ENCODE data around the gene MCHR1. TPM values are rescaled to one million over a fixed set of nuclear protein-coding genes. Genes with fewer than 3 reads are reported as not detected.

MCHR1 gene
- total and polyA plus RNA-seq, 2 of the 4 experiments (the other 2 are of a cell fraction), result 1.4 to 3.2 TPM

- no peak overlapping the region for H2AFZ ChIP-seq (replicated peaks; ENCODE audit: low read length, poor library complexity)
- no peak overlapping the region for H2BK120ac ChIP-seq (ENCODE audit: low read depth, low read length)
- no peak overlapping the region for H3K27ac ChIP-seq (ENCODE audit: insufficient read depth, low read length)
- DNase-seq (no peak), ATAC-seq (ENCODE audit: low read depth) (no peak)
- TF ChIP-seq CEBPB (IDR thresholded peaks at IDR 0.05; ENCODE audit: low read depth, low read length) (no peak), SMC3 (IDR thresholded peaks at IDR 0.05; ENCODE audit: low read depth, low read length) (no peak), CHD1 (IDR thresholded peaks at IDR 0.05; ENCODE audit: low read depth, low read length) (no peak), POLR2A (IDR thresholded peaks at IDR 0.05; ENCODE audit: low read depth, low read length) (no peak), USF2 (IDR thresholded peaks at IDR 0.05; ENCODE audit: low read depth, low read length) (no peak), MAZ (IDR thresholded peaks at IDR 0.05; ENCODE audit: borderline replicate concordance, low read depth, low read length) (no peak), RFX5 (IDR thresholded peaks at IDR 0.05; ENCODE audit: low read depth, low read length) (no peak), RCOR1 (IDR thresholded peaks at IDR 0.05; ENCODE audit: insufficient replicate concordance, low read length) (no peak), ELK1 (IDR thresholded peaks at IDR 0.05; ENCODE audit: borderline replicate concordance, low read depth, low read length) (no peak), RAD21 (IDR thresholded peaks at IDR 0.05; ENCODE audit: low read length) (no peak), MXI1 (IDR thresholded peaks at IDR 0.05; ENCODE audit: borderline replicate concordance, low read depth, low read length) (no peak), CTCF (conservative IDR thresholded peaks at IDR 0.05; ENCODE audit: low read depth, low read length) (no peak), BHLHE40 (IDR thresholded peaks at IDR 0.05; ENCODE audit: low read depth, low read length) (no peak), MAFK (IDR thresholded peaks at IDR 0.05; ENCODE audit: low read depth, low read length) (no peak)
- H3K9me1 ChIP-seq (ENCODE audit: insufficient read depth, low read length), result peaks cover 4% of the 10 kb centered on the region; the same call in 1 of the 2 replicates
- CTCF ChIA-PET, result no interaction called here
- H2BK5ac ChIP-seq (ENCODE audit: low read depth, low read length, poor library complexity, severe bottlenecking), result no peak overlapping the region
- no peak overlapping the region for H3K4me2 ChIP-seq (ENCODE audit: low read depth, low read length)
- no peaks in the 10 kb centered on the region for H3K27me3 ChIP-seq (ENCODE audit: control insufficient read depth, insufficient read depth, low read length)
- H4K8ac ChIP-seq (ENCODE audit: low read depth in 2 of 2, low read length in 2 of 2), result no peak overlapping the region
- dilution Hi-C loops (cut with HindIII; ENCODE audit: low sequenced_read_pairs, unreplicated experiment), result no loop called here
- intact Hi-C loops (cut with micrococcal nuclease), result no loop called here
- no peak overlapping the region for H2BK20ac ChIP-seq (ENCODE audit: low read depth, low read length)
- H3K4me1 ChIP-seq (ENCODE audit: control insufficient read depth, insufficient read depth, low read length), result peaks cover 10% of the 10 kb centered on the region; the same call in 1 of the 2 replicates
- BruUV-seq (replicated peaks), result no TSS peak
- H2AK9ac ChIP-seq (replicated peaks; ENCODE audit: low read depth, low read length, poor library complexity), result no peak overlapping the region
- H4K91ac ChIP-seq (ENCODE audit: insufficient read depth, low read depth, low read length), result no peak overlapping the region
- H3K4ac ChIP-seq (ENCODE audit: low read depth, low read length), result no peak overlapping the region
- no peak overlapping the region for H3K23ac ChIP-seq (ENCODE audit: low read depth, low read length)
- no peaks in the 10 kb centered on the region; the same call in 1 of the 2 replicates for H4K20me1 ChIP-seq (ENCODE audit: insufficient read depth, low read length)
- in situ Hi-C loops (cut with MboI; ENCODE audit: low sequenced_read_pairs), result no loop called here
- H3K36me3 ChIP-seq (ENCODE audit: control insufficient read depth, insufficient read depth, low read length), result no peaks in the 10 kb centered on the region
- H3K9me3 ChIP-seq (ENCODE audit: control insufficient read depth, insufficient read depth, low read length), result peaks cover 3% of the 10 kb centered on the region; the same call in 1 of the 2 replicates
- no peak overlapping the region for H3K4me3 ChIP-seq (ENCODE audit: insufficient read depth, low read depth, low read length)
- POLR2A ChIA-PET (ENCODE audit: unreplicated experiment), result interaction anchor here (0.5 kb wide), 1 partner anchor 102 kb away, joined by 4 read pairs; no protein-coding TSS in a partner anchor
- 83% methylated on average over 2 of the region's 2 CpGs; no CpG with 5 or more reads in 1 of the 2 experiments for WGBS, 2 experiments (ENCODE audit: extremely low coverage in 2 of 2, insufficient read length in 1 of 2)
- no peak overlapping the region for H3K9ac ChIP-seq (ENCODE audit: low read depth, low read length)
- H3K79me1 ChIP-seq (ENCODE audit: low read depth in 1 of 2, low read length in 2 of 2), result no peaks in the 10 kb centered on the region
- H3K14ac ChIP-seq (replicated peaks; ENCODE audit: low read depth, low read length), result no peak overlapping the region
- H3K56ac ChIP-seq (ENCODE audit: extremely low read depth, insufficient read depth, low read length), result no peak overlapping the region
- no peak overlapping the region for H2BK15ac ChIP-seq (ENCODE audit: low read depth, low read length)
- H2AK5ac ChIP-seq (ENCODE audit: low read depth, low read length), result no peak overlapping the region
- H3K18ac ChIP-seq (ENCODE audit: low read depth, low read length), result no peak overlapping the region
- H4K5ac ChIP-seq (ENCODE audit: low read depth, low read length), result no peak overlapping the region
Measured at GRCh38 chr22:40707154-40707553, 27.9 kb downstream of the MCHR1 start.
